Measurements from ENCODE around the gene ADCK2.
"Not testable (repeated sequence)": the region's sequence is repeated elsewhere in the genome, so short reads cannot be mapped to it uniquely, and the experiment has no call there.

ADCK2 gene

GRCh38 chr7:140683657-140684056, 10.9 kb downstream of the ADCK2 start:
- DNase-seq: peak in 31 of 42 donors; percentile 19 to 66 (median 41)
- intact Hi-C loops (cut with DNase I): no loop called here

GRCh38 chr7:140684066-140684950, 11.6 kb downstream of the ADCK2 start:
- peak in 6 of 42 donors; percentile 4 to 41 (median 20) for DNase-seq
- intact Hi-C loops (cut with DNase I): no loop called here

- intact Hi-C loops (cut with DNase I): no loop called here
- DNase-seq: peak in 4 of 42 donors; percentile 8 to 37 (median 27)
These were observed 12.8 kb downstream of the ADCK2 start for GRCh38 chr7:140685407-140686087.

GRCh38 chr7:140686921-140687320, 14.2 kb downstream of the ADCK2 start:
- peak in 3 of 42 donors; percentile 23 to 44 (median 35) for DNase-seq
- intact Hi-C loops (cut with DNase I): no loop called here

GRCh38 chr7:140688341-140688740, 15.6 kb downstream of the ADCK2 start:
- intact Hi-C loops (cut with DNase I): no loop called here
- peak in 4 of 42 donors; percentile 3 to 37 (median 22) for DNase-seq

- peak in 5 of 42 donors; percentile 3 to 35 (median 6) for DNase-seq
- intact Hi-C loops (cut with DNase I): no loop called here
These were observed 16.7 kb downstream of the ADCK2 start for GRCh38 chr7:140689199-140690152.

GRCh38 chr7:140691376-140692045, 18.8 kb downstream of the ADCK2 start:
- intact Hi-C loops (cut with DNase I): no loop called here
- DNase-seq: peak in 3 of 42 donors; percentile 4 to 29 (median 26)

- DNase-seq: peak in 3 of 42 donors; percentile 6 to 35 (median 11)
- intact Hi-C loops (cut with DNase I): not testable (repeated sequence)
These were observed 21.1 kb downstream of the ADCK2 start for GRCh38 chr7:140693849-140694248.

- intact Hi-C loops (cut with DNase I): no loop called here
These were observed 21.8 kb downstream of the ADCK2 start for GRCh38 chr7:140694592-140694991.

GRCh38 chr7:140695381-140695780, 22.6 kb downstream of the ADCK2 start:
- intact Hi-C loops (cut with DNase I): no loop called here
- peak in 4 of 42 donors; percentile 9 to 41 (median 14) for DNase-seq

More at GRCh38 chr7:140694592-140694991, 21.8 kb downstream of the ADCK2 start:
- peak in 2 of 42 donors; percentile 10 to 18 for DNase-seq

GRCh38 chr7:140696024-140696679, 23.4 kb downstream of the ADCK2 start:
- intact Hi-C loops (cut with DNase I): loop anchor here (2.0 kb wide), 1 partner anchor 21 kb away; no protein-coding TSS in a partner anchor
- peak; percentile 91 to 99 (median 98) for DNase-seq

- DNase-seq: peak in 41 of 42 donors; percentile 72 to 93 (median 86)
- intact Hi-C loops (cut with DNase I): loop anchor here (2.0 kb wide), 1 partner anchor 22 kb away; no protein-coding TSS in a partner anchor
These were observed 24.1 kb downstream of the ADCK2 start, which contains the start of gene NDUFB2 for GRCh38 chr7:140696680-140697446. TSS of gene NDUFB2 (plus strand) at chr7:140696708. CDS start at chr7:140696745, 37 bp downstream.

GRCh38 chr7:140697447-140698143, 24.9 kb downstream of the ADCK2 start:
- no peak for DNase-seq
- intact Hi-C loops (cut with DNase I): loop anchor here (2.0 kb wide), 1 partner anchor 23 kb away; no protein-coding TSS in a partner anchor

GRCh38 chr7:140698477-140698876, 25.7 kb downstream of the ADCK2 start:
- intact Hi-C loops (cut with DNase I): no loop called here
- DNase-seq: peak in 2 of 42 donors; percentile 8 to 43

GRCh38 chr7:140702774-140703173, 30.0 kb downstream of the ADCK2 start:
- intact Hi-C loops (cut with DNase I): no loop called here

GRCh38 chr7:140704205-140704604, 31.5 kb downstream of the ADCK2 start:
- intact Hi-C loops (cut with DNase I): no loop called here
- no peak for DNase-seq

More at GRCh38 chr7:140702774-140703173, 30.0 kb downstream of the ADCK2 start:
- DNase-seq: peak in 1 of 42 donors; percentile 33
